Endothelial cell of umbilical vein (primary cell): ENCODE results near the gene ABI3BP.

Experiments
- EZH2 ChIP-seq: IDR thresholded peaks from 2 replicates; pipeline ENCODE4 v1.6.1; 2012; ENCODE audit warnings: borderline replicate concordance, low read depth, mild to moderate bottlenecking, moderate library complexity, low read length, inconsistent platforms; ENCODE audit not compliant: severe bottlenecking
- GATA2 ChIP-seq: IDR thresholded peaks from 2 replicates; pipeline ENCODE4 v1.7.0; 2011; ENCODE audit warnings: low read depth, mild to moderate bottlenecking, moderate library complexity, mixed read lengths, low read length; ENCODE audit not compliant: insufficient read length, insufficient read depth
- JUN ChIP-seq: IDR thresholded peaks from 2 replicates; pipeline ENCODE4 v1.6.1; 2011; ENCODE audit warnings: borderline replicate concordance, low read depth; ENCODE audit not compliant: insufficient read length, insufficient read depth
- MYC ChIP-seq: IDR thresholded peaks from one replicate; pipeline ENCODE4 v1.6.1; 2011; ENCODE audit warnings: mild to moderate bottlenecking, low read depth, low read length
- POLR2A ChIP-seq: IDR thresholded peaks from 2 replicates; pipeline ENCODE4 v1.6.1; 2012; ENCODE audit warnings: low read depth, mild to moderate bottlenecking, control low read depth, low read length
- POLR2AphosphoS5 ChIP-seq: IDR thresholded peaks from 2 replicates; pipeline ENCODE4 v1.6.1; 2012; ENCODE audit warnings: low read depth, mild to moderate bottlenecking, control low read depth, low read length, moderate library complexity; ENCODE audit not compliant: insufficient read depth
- TF ChIP-seq, protein P1 (sequence below), 2 donors: IDR thresholded peaks; 1 replicate in 1 of 2; 2 replicates in 1 of 2; pipeline ENCODE4 v1.5.1; 2011; ENCODE audit warnings: low read length in 2 of 2, mild to moderate bottlenecking in 2 of 2, moderate library complexity in 2 of 2, control low read depth in 1 of 2, inconsistent platforms in 1 of 2, low read depth in 1 of 2; ENCODE audit not compliant: insufficient read depth in 1 of 2; ENCODE audit errors: extremely low read depth in 1 of 2

DNA sequence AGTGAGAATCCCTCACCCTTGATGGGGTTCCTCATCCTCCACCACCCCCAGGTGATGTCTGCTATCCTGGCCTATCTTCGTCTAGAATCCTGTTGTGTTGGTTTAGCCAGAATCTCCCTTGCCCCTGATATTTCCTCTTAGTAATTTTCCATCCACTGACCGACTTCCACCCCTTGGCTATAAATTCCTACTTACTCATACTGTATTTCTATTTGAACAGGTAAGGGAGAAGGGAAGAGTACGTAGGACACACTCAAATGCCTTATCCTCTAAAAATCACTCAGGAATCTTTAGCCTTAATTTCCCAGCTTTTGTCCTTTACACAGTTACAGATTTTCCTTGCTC is 284.6 kb downstream of the ABI3BP start:
- no peak for TF ChIP-seq EZH2
- TF ChIP-seq POLR2AphosphoS5: no peak
- no peak for TF ChIP-seq JUN
- TF ChIP-seq POLR2A: no peak
- TF ChIP-seq, protein P1, sequence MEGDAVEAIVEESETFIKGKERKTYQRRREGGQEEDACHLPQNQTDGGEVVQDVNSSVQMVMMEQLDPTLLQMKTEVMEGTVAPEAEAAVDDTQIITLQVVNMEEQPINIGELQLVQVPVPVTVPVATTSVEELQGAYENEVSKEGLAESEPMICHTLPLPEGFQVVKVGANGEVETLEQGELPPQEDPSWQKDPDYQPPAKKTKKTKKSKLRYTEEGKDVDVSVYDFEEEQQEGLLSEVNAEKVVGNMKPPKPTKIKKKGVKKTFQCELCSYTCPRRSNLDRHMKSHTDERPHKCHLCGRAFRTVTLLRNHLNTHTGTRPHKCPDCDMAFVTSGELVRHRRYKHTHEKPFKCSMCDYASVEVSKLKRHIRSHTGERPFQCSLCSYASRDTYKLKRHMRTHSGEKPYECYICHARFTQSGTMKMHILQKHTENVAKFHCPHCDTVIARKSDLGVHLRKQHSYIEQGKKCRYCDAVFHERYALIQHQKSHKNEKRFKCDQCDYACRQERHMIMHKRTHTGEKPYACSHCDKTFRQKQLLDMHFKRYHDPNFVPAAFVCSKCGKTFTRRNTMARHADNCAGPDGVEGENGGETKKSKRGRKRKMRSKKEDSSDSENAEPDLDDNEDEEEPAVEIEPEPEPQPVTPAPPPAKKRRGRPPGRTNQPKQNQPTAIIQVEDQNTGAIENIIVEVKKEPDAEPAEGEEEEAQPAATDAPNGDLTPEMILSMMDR (IDR thresholded peaks at IDR 0.05; ENCODE audit: extremely low read depth in 1 of 2, insufficient read depth in 1 of 2, low read depth in 1 of 2, low read length in 2 of 2): no peak
- no peak for TF ChIP-seq GATA2
- TF ChIP-seq MYC: no peak
